NCI-H146 treated with DMSO at 0.1 percent for 48 hours (cell line): ENCODE results near the gene USP31.
"Not testable (repeated sequence)": the region's sequence is repeated elsewhere in the genome, so short reads cannot be mapped to it uniquely, and the experiment has no call there.

ENCODE experiments used
- DNase-seq: peaks from one replicate; lab custom pipeline; 2025; ENCODE audit not compliant: unreplicated experiment; lab: John Stamatoyannopoulos, UW

Gene USP31

DNA sequence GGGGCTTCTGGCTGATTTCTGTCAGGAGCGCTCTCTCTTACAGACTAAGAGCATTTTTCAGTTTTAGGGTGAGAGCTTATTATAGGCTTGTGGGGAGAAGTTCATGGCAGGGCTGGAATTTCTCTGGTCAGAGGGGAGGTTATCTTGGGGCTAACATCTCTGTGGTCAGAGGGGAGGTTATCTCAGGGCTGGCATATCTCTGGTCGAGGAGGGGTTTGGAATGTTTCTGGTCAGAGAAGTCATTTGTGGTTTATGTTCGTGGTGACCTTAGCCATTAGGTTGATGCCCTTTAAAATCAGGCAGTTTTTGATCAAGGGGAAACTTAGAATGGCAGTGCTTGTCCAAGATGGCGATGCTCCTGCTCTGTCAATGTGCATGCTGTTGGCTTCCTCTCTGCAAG, 10.8 kb upstream of the USP31 start:
- DNase-seq = no peak

DNA sequence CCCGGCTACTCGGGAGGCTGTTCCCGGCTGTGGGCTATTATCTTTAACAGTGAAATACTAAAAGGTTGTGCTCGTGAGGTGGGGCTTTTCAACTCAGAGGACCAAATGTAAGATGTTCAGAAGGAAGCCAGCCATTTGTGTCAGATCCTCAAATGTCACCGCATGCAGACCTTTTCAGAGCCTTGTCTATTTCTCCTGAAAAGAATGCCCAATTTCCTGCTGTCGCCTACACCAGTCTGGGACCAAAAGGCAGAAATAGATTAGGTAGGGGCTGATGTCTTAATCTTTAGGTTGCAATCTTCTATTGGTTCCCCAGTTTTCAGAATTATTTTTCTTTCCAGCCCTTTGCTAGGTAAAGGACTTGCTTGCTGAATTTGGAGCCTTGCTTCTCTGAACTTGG, 8.9 kb upstream of the USP31 start:
- DNase-seq = no peak

DNA sequence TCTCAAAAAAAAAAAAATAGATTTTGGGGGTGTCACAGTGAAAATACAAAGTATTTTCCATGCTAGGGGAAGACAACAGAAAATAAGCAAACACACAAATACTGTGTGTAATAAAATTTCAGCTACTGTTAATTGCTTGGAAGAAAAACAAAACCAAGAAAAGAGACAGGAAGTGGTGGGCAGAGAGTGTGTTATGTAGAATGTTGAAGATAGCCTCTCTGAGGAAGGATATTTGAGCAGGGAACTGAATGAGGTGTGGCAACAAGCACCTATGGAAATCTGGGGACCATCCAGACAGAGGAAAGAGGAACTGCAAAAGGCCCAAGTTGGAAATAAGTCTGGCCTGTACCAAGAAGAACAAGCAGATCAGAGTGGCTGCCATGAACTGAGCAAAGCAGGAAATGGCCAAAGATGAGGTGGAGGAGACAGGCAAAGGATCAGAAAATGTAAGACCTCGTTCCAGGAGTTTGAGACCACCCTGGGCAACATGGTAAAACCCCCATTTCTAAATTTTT, 7.8 kb upstream of the USP31 start:
- no peak for DNase-seq

DNA sequence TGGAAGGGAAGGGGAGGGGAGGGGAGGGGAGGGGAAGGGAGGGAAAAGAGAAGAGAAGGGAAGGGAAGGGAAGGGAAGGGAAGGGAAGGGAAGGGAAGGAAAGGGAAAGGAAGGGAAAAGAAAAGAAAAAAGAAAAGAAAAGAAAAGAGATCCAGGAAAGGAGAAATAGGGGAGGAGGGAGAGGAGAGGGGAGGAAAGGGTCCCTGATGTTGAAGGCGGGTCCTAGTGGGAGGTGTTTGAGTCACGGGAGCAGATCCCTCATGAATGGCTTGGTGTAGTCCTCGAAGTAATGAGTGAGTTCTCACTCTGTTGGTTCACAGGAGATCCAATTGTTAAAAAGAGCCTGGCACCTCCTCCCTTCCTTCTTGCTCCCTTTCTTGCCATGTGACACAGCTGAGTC, 6.9 kb upstream of the USP31 start:
- DNase-seq = no peak

DNA sequence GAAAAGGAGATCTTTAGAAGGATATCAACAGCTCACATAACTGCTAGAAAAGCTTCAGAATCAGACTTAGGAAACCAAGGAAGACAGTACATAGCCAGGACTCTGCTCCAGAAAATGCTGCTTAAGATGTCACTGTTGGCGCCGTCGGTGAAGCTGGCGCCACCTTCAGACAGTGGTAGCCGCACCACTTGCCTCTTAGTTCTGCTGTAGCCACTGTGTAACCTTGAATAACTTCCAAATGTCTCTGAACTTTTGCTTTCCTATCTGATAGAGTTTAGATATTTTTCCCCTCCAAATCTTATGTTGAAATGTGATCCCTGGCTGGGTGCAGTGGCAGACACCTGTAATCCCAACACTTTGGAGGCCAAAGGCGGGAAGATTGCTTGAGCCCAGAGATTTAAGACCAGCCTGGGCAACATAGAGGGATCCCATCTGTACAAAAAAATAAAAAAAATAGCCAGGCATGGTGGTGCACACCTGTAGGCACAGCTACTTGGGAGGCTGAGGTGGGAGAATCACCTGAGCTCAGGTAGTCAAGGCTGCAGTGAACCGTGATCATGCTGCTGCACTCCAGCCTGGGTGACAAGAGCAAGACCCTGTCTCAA, 6.3 kb upstream of the USP31 start:
- no peak for DNase-seq

DNA sequence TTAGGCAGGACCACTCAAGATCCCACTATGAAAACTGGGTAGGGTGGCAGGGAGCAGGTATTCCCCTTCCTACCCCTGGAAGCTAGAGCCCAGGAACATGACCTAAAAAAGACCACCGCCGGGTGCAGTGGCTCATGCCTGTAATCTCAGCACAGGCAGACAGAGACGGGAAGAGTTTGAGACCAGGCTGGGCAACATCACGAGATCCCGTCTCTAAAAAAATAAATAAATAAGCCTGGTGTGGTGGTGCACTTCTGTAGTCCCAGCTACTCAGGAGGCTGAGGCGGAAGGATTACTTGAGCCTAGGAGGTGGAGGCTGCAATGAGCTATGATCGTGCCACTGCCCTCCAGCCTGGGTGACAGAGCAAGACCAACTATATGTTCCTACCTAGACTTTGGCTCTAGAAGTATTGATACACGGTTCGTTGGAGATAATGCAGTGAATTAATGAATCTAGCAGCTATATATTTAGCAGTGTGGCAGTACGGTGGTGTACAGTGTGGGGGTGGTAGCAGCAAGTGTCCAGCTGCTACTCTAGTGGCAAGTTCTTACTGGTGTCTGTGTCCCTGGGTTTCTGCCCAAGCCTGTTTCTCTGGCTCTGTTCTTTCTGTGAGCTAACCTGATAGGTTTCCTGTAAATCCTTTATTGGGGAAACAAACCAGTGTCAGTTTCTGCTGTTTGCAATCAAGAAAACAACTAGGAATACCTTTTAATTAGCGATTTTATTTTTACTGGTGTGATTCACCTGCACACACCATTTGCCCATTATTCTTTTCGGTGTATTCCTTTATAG, 3.3 kb upstream of the USP31 start:
- DNase-seq = no peak

DNA sequence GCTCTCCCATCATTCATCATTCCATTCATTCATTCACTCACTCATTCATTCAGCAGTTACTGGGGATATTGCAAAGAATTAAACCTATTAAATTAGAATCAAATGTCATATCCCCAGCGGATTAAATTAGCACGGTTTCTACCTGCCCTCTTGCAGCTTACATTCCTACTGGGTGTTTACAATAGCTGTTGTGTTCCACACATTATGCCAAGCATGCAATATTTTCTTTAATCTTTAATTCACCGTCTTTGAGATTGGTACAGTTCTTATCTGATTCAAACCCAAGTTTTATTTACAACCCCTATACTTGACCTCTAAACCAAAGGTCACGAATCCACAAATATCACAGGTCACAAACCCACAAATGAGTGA, 727 bp upstream of the USP31 start:
- DNase-seq = no peak

DNA sequence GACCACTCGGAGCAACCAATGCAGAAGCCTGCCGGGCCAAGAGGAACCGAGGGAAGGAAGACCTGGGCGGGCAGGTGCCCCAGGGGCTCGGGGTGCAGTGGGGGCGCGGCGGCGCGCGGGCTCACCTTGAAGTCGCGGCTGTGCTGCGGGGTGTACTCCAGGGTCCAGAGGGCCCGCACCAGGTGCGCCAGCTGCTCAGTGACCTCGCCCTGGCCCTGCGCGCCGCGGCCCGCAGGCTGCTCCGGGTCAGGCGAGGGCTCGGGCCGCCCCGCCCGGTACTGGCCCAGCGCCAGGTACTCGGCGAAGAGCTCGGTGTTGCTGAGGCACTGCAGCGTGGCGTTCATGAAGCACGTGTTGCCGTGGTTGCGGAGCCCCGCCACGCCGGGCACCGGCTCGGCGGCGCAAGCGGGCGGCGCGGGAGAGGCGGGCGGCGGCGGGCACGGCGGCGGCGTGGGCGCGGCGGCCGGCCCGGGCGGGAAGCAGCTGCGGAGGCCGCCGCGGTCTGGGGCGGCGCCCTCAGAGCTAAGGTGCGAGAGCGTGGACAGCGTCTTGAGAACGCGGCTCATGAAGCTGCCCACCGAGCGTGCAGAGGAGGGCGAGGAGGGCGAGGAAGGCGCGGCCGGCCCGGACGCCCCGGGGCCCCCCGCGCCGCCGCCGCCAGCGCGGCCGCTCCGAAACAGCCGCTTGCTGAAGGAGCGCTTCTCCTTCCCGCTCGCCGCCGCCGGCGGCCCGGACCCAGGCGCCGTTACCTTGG, 562 bp downstream of the USP31 start:
- peak; percentile 49 for DNase-seq

DNA sequence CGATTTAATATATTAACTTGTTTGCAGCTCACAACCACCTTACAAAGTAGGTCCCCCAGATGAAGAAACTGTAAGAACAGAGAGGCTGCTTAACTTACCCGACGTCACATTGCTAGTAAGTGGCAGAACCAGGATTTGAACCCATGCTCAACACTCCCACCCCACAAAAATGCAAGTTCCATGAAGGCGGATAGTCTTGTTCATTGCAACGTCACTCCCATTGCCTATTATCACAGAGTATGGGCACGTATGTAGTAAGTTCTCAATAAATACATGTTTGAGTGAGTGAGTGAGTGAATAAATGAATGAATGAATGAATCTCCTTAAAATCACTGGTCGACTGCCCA, 1.1 kb downstream of the USP31 start:
- no peak for DNase-seq

DNA sequence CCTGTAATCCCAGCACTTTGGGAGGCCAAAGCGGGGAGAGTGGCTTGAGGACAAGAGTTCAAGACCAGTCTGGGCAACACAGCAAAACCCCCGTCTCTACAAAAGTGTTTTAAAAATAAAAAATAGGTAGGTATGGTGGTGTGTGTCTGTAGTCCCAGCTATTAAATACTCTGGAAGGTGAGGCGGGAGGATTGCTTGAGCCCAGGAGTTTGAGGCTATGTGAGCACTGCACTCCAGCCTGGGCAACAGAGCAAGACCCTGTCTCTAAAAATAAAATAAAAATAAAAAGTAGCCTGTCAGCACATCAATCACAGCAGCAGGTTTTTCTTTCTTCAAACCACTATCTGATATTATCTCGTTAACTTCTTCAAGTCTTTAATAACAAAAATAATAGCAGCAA, 1.6 kb downstream of the USP31 start:
- no peak for DNase-seq

DNA sequence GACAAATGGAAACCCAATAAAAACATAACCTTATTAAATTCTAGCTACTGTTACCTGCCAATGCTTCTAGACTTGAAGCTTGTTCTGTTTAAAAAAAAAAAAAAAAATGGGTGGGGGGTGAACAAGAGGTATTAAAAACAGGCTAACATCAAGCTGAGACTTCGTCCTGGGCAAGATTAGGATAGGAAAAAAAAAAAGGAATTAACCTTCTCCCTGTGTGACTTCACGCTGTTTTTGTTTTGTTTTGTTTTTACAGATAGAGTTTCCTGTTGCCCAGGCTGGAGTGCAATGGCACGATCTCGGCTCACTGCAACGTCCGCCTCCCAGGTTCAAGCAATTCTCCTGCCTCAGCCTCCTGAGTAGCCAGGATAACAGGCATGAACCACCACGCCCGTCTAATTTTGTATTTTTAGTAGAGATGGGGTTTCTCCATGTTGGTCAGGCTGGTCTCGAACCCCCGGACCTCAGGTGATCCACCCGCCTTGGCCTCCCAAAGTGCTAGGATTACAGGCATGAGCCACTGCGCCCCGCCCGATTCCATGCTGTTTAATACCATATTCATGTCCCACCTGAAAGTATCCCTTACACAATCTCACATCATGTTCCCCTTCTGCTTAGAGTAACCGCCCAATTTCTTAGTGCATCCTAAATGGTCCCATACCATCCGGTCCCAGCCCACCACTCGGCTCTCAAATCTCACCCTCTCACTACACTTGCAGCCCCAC, 2.2 kb downstream of the USP31 start:
- DNase-seq = no peak

DNA sequence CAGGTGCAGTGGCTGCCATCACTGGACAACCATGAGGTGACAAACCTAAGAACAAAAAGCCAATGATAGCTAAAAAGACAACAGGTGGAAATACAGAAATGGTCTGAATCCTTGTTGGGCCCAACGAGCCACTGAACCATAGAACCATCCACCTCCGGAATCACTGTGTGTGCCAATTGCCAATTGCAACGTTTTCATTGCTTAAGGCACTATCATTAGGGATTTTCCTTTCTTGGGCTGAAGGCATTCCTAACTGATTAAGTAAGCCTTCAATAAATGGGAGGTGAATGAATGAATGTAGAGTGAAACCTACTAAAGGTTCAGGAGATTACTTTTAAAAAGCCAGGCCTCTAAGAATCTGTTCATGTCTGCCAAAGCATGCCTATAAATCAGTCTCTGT, 3.6 kb downstream of the USP31 start:
- DNase-seq = no peak

DNA sequence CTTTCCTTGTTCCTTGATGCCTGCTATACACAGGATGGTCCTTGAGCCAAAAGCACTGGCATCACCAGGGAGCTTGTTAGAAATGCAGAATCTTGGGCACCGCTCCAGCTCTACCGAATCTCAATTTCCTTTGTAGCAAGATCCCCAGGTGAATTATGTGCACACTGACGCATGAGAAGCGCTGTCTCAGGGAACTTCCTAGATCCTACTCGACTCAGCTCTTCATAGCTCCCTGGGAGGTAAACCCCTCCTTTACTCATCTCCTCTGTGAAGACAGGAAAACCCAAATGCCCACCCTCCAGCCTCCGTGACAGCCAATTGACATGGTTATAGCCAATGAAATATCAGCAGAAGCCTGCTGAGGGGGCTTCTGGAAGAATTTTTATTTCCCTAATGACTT, 4.1 kb downstream of the USP31 start:
- DNase-seq = peak; percentile 42

DNA sequence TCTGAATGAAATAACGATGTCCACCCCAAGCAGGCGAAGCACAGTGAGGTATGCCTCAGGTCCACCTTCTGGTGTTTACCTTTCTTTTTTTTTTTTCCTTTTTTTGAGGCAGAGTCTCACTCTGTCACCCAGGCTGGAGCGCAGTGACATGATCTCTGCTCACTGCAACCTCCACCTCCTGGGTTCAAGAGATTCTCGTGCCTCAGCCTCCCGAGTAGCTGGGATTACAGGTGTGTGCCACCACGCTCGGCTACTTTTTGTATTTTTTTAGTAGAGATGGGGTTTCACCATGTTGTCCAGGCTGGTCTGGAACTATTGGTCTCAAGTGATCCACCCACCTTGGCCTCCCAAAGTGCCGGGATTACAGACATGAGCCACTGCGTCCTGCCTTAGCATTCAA, 4.9 kb downstream of the USP31 start:
- DNase-seq = not testable (repeated sequence)

DNA sequence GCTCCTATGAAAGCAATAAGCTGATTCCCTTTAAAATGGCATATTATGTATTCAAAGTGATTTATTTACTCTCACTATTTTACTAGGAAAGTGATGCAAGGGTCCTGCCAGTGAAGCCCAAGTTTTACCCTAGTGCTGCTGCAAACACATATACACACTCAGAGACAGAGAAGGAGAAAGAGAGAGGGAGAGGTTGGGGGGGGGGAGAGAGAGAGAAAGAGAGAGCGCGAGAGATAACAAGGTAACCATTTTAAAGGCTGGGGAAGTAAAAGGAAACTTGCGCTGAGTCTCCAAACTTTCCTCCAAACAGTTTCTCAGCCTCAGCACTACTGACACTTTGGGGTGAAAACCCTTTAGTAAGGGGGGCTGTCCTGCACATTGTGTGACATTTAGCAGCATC, 5.9 kb downstream of the USP31 start:
- no peak for DNase-seq

DNA sequence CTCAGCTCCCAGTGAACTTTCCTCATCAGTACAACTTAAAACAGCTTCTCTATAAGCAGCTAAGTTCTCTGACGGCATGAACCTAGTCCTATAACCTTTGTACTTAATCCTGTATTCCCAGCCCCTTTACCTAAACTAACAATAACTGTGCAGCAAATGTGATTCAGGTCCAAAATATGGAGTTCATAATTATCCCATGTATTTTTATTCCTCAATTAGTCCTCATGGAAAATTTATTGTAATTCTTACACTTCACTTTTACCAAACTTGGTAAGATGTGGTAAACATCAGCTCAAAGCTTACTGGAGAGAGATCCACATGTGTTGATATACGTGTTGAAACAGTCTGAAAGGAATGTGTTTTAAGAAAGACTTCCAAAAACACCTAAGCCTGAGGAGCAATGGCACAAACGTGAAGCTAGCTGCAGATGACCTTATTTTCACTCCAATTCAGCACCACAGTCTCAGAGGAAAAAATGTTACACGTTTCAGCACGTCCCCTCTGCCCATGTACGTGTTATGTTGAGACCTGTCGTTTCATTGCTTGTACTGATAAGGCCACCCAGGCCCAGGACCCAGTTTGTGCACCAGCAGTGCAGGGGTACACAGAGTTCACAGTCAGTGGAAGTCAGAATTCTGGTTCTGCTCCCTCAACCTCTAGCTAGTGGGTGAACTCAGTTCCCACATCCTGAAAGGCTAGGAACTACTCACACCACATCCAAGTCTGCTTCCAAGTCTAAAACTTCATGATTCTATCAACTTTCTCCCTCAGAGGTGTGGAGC, 7.1 kb downstream of the USP31 start:
- DNase-seq = no peak

DNA sequence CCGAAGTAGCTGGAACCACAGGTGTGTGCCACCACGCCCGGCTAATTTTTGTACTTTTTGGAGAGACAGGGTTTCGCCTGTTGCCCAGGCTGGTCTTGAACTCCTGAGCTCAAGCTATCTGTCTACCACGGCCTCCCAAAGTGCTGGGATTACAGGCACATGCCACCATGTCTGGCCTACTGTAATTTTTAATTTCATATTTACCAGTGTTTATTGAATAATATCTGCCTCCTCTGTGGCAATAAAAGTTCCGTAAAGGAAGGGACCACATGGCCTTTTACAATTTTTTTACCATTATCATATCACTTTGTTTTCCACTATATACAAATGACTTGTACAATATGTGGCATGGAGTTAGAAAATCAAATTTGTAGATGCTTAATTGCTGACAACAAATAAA, 7.8 kb downstream of the USP31 start:
- no peak for DNase-seq

DNA sequence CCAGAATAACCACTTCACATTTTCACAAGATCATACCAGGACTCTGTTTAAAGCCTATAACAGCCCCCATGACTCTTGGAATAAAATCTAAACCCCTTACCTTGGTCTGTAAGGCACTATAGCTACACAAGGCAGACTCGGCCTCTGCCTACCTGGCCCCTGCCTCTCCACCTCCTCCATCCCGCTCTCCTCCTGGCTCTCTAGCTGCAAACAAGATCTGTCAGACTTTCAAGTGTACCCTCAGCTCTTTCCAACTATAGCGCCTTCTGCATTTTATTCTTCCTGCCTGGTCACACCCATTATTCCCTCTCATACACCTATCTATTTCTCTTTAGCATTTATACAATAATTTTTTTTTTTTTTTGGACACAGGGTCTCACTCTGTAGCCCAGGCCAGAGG, 8.2 kb downstream of the USP31 start:
- no peak for DNase-seq

DNA sequence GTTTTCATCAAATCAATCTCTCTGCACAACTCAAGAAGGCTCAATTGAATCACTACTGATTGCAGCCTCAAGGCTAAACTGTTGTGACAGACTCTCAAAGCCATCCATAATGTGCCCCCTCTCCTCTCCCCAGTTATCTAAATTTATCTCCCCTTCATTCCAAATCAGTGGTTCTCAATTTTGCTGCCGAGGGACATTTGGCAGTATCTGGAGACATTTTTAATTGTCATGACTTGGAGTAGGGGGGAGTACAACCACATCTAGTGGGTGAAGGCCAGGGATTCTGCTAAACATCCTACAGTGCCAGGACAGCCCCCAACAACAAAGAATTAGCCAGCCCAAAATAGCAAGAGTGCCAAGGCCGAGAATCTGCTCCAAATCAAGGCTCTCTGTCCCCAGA, 9.1 kb downstream of the USP31 start:
- no peak for DNase-seq

DNA sequence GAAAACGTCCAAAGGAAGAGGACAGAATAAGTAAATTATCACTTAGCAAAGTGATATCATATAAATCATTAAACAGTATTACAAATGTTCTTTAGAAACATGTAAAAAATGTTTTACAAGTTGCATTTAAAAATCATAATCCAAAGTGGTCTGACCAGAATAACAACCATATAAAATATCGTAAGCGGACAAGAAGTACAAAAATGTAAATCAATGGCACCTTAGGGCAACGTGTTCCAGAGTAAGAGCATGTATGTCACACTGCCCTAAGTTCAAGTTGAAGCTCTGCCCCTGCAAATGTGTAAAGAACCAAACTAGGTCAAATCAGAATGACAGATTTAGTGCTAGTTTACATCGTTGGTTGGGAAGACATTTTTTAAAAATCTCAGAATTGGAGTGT, 11.4 kb downstream of the USP31 start:
- DNase-seq = no peak

DNA sequence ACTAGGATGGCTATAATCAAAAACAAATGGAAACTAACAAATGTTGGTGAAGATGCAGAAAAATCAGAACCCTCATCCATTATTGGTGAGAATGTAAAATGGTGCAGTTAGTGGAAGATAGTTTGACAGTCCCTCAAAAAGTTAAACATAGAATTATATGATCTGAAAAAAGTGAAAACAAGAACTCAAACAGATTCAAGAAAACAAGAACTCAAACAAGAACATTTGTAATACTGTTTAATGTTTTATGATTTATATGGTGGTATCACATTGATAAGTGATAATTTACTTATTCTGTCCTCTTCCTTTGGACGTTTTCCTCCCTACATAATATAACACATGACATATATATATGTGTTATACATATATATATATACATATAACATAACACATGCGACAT, 12.0 kb downstream of the USP31 start:
- no peak for DNase-seq
